Gastrocnemius medialis (tissue), 4 donors: ENCODE results near the gene DGLUCY. TPM values are rescaled to one million over a fixed set of nuclear protein-coding genes. Genes with fewer than 3 reads are reported as not detected.

Source experiments
- ATAC-seq, 2 donors: fragments of 150-250 bp; one replicate each; pipeline ENCODE4 v1.9.1; 2016
- DNase-seq, 2 donors: peaks; one replicate each; pipeline ENCODE4 v3.0.0-alpha.2; 2019
- H3K27ac ChIP-seq, 4 donors: fragments of 200-600 bp; sonication (generic); 1 replicate in 1 of 4; 2 replicates in 3 of 4; pipeline ENCODE4 v1.5.1; 2016 to 2018; ENCODE audit warnings: mild to moderate bottlenecking in 2 of 4, moderate library complexity in 1 of 4
- H3K27me3 ChIP-seq, 3 donors: fragments of 200-600 bp; sonication (generic) in 2 of 3; 1 replicate in 1 of 3; 2 replicates in 2 of 3; pipeline versions ENCODE4 v1.5.1 to v1.6.0; 2016 to 2019; ENCODE audit warnings: mild to moderate bottlenecking in 1 of 3, moderate library complexity in 1 of 3
- H3K36me3 ChIP-seq, 2 donors: fragments of 200-600 bp; sonication (generic) in 1 of 2; one replicate each; pipeline ENCODE4 v1.5.1; 2017 to 2018
- H3K4me1 ChIP-seq, 2 donors: fragments of 200-600 bp; sonication (generic) in 1 of 2; one replicate each; pipeline ENCODE4 v1.5.1; 2016 to 2017; ENCODE audit warnings: mild to moderate bottlenecking in 2 of 2
- H3K4me3 ChIP-seq, 4 donors: fragments of 200-600 bp; sonication (generic) in 3 of 4; 1 replicate in 1 of 4; 2 replicates in 3 of 4; pipeline ENCODE4 v1.5.1; 2016 to 2019; ENCODE audit warnings: mild to moderate bottlenecking in 2 of 4
- H3K9me3 ChIP-seq, 3 donors: fragments of 200-600 bp; sonication (generic) in 2 of 3; 1 replicate in 1 of 3; 2 replicates in 2 of 3; pipeline ENCODE4 v1.5.1; 2016 to 2019
- CTCF ChIP-seq, 5 experiments: fragments of 450-650 bp in 3 of 5; fragments of 200-600 bp in 2 of 5; sonication (generic) in 2 of 5; IDR thresholded peaks in 4 of 5; conservative IDR thresholded peaks in 1 of 5; 1 replicate in 4 of 5; 2 replicates in 1 of 5; pipeline ENCODE4 v1.5.1; 2016 to 2019; ENCODE audit warnings: antibody characterized with exemption in 5 of 5, mild to moderate bottlenecking in 3 of 5, moderate library complexity in 3 of 5
- POLR2A ChIP-seq, 2 donors: fragments of 450-650 bp; IDR thresholded peaks; one replicate each; pipeline ENCODE4 v1.6.1; 2017; ENCODE audit warnings: antibody characterized with exemption in 2 of 2, mild to moderate bottlenecking in 2 of 2, moderate library complexity in 2 of 2
- in situ Hi-C, 4 donors: fragments of 200-750 bp; cut with MboI; loops; one replicate each; pipeline versions ENCODE4 v1.15.0 to v1.8.0; 2017; ENCODE audit warnings: low sequenced_read_pairs in 4 of 4
- intact Hi-C: fragments of 100-400 bp; cut with DNase I; formaldehyde crosslinking; loops from one replicate; pipeline ENCODE4 v1.15.1; 2023; ENCODE audit warnings: low total_unique reads
- total RNA-seq, 4 donors: library from RNA; depleted of rRNA; stranded (reverse); fragments of >200 nt; gene quantifications; one replicate each; pipeline versions ENCODE4 v1.1.0 to v1.2.3, GENCODE V29; 2016

The DGLUCY gene
- total RNA-seq, 4 donors from 2014 or later: 29.3 to 93.7 (median 67.8) TPM

- Histone ChIP-seq H3K36me3 (no peaks in the 10 kb centered on the region), H3K27ac (no peak overlapping the region), H3K4me3 (no peak overlapping the region), H3K4me1 (no peaks in the 10 kb centered on the region), H3K27me3 (no peaks in the 10 kb centered on the region), H3K9me3 (no peaks in the 10 kb centered on the region)
- DNase-seq (no peak), ATAC-seq (no peak)
- intact Hi-C loops (no loop called here), in situ Hi-C loops (loop anchor here in 2 of 4 donors (25.0 kb wide), 2 partner anchors 87 to 212 kb away; partner anchors contain the start of gene RPS6KA5 (in 1 of the 2))
- TF ChIP-seq POLR2A (IDR thresholded peaks at IDR 0.05): no peak
- no peak for TF ChIP-seq CTCF (IDR thresholded peaks at IDR 0.05 in 4 of 5, conservative IDR thresholded peaks at IDR 0.05 in 1 of 5)
Measured at GRCh38 chr14:91274796-91275195, 160.9 kb downstream of the DGLUCY start.

Other genes starting within 250 kb of the DGLUCY start
- 10 to 100 TPM in 2 of 4 donors, 1 to 10 TPM in 2; 5.8 to 18.4 (median 9.8) TPM for gene RPS6KA5, start 53.4 kb upstream of the DGLUCY start, total RNA-seq
- under 1 TPM in 1 of 4 donors, not detected in 3; 0.07 TPM for gene GPR68, start 130.6 kb downstream of the DGLUCY start, total RNA-seq